Effector CD4-positive, alpha-beta T cell (primary cell): ENCODE data around the gene C22orf42.

Experiments used
- DNase-seq: peaks from one replicate; pipeline ENCODE4 v3.0.0-alpha.2; 2020

The C22orf42 gene

DNA sequence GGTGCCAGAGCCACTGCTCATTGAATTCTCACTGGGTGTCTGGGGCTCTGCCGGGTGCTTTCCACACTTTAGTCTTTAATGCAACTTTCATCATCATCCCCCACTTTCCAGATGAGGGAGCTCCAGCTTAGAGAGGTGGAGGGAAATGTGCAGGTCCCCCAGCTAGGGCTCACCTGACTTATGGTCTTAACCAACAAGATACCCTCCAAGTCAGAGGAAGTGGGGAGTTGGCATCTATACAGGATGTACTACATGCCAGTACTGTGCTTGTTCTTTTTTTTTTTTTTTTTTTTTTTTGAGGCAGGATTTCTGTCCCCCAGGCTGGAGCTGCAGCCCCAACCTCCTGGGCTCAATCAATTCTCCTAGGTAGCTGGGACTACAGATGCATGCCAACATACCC, 26.3 kb downstream of the C22orf42 start:
- DNase-seq, result no peak

DNA sequence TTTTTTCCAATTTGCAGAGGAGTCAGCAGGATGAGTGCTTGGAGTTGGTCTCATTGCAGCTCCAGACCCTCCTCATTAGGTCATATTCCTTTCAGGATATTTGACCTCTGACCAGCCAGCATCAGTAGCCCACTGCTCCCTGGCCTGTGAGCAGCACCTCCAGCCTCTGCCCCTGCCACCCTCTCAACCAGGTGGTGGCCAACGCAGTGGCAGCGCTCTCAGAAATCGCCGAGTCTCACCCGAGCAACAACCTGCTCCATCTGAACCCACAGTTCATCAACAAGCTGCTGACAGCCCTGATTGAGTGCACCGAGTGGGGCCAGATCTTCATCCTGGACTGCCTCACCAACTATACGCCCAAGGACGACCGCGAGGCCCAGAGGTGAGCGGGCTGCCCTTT, 27.0 kb downstream of the C22orf42 start:
- DNase-seq, result no peak

DNA sequence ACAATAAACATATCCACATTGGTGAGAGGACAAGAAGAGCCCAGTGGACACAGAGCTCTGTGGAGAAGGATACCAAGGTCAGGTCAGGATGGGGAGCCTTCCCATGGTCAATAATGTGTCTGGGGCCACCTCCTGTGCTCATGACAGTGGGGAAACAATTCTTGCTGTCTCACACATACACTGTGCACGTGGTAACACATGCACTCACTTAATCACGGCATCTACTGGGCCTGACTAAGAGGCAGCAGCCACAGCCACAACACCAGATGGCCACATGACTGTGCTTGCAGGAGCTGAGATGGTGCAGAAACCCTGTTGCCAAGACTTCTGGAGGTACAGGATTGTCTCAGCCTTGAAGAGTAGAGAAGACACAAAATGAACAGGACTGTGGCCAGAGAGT, 28.6 kb downstream of the C22orf42 start:
- no peak for DNase-seq

- DNase-seq, result no peak
Observed at GRCh38 chr22:32127904-32128303, 31.2 kb downstream of the C22orf42 start.

DNA sequence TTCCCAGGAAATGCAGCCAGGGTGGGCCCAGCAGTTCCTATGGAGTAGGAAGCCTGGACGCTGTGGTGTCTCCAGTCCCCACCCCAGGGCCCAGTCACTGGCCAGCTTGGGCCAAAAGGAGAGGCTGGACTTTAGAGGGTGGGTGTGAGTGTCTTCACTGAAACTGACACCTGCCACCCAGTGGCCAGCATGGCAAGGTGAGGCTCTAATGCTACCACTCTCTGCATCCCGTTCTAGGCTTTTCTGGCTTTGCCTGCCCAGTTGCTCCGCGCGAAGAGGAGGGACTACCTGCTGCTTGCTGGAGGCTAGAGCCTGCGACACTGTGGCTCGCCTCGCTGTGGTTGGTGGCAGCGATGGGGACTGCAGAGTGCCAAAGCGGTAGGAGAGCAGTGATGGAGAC, 35.4 kb downstream of the C22orf42 start:
- DNase-seq, result no peak

DNA sequence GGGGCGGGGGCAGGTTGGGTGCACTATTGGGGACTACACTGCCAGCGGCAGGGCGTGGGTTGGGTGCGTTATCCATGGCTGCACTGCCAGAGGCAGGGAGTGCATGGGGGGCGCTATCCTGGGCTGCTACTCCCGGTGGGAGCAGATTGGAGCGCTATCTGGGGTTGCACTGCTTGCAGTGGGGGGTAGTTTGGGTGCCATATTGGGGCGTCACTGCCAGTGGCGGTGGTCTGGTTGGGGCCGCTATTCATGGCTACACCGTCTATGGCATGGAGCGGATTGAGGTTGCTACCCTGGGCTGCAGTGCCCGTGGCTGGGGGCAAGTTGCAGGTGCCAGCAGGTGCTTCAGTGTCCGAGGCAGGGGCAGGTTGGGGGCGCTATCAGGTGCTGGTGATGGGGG, 36.2 kb downstream of the C22orf42 start:
- DNase-seq, result no peak

DNA sequence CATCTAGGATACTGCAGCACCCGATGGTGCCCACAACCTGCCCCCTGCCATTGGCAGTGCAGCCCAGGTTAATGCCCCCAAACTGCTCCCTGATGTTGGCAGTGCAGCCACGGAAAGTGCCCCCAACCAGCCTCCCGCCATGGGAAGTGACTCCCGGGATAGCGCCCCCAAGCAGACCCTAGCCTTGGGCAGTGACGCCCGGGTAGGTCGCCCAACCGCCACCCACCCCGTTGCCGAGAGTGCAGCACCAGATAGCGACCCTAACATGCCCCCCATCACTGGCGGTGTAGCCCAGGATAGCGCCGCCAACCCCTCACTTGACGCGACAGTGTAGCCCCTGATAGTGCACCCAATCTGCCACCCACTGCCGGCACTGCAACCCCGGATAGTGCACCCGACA, 38.5 kb downstream of the C22orf42 start:
- no peak for DNase-seq

DNA sequence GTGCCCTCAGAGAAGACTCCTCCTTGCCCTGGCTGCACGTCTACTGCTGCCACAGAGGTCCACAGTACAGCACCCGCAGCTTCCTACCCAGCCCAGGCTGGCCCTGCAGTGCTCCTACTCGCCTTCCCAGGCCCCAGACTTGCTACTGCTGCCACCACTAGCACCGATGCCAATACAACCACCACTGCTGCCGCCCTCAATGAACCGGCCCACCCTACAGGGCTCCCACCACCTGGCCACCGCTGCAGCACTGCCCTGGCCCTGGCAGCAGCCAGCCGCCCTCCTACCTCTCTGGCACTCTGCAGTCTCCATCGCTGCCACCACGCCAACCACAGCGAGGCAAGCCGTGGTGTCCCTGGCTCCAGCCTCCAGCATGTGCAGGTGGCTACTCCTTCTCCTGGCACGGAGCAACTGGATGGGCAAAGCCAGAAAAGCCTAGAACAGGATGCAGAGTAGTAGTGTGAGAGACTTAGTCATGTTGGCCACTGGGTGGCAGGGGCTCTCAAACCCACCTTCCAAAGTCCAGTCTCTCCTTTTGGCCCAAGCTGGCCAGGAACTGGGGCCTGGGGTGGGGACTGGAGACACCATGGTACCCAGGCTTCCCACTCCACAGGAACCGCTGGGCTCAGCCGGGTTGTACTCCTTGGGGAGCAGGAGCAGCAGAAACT, 39.4 kb downstream of the C22orf42 start:
- no peak for DNase-seq

GRCh38 chr22:32112380-32112779, 46.7 kb downstream of the C22orf42 start:
- DNase-seq, result no peak

DNA sequence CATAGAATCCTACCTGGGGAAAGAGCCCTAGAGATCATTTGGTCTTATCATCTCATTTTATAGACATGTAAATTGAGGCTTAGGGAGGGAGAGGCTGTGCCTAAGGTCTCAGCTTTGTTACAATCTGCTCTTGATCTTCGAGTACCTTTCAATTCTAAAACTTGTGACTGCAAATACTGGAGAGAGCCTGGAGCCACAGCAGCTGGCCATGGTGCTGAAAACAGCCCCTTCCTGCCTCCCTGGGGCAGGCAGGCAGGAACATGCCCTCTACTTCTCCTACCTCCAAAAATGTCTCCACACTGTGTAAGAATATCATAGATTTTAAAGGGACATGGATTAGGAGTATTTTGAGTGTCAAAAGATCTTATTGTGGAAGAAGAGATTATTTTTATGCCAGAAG, 52.2 kb downstream of the C22orf42 start:
- no peak for DNase-seq

DNA sequence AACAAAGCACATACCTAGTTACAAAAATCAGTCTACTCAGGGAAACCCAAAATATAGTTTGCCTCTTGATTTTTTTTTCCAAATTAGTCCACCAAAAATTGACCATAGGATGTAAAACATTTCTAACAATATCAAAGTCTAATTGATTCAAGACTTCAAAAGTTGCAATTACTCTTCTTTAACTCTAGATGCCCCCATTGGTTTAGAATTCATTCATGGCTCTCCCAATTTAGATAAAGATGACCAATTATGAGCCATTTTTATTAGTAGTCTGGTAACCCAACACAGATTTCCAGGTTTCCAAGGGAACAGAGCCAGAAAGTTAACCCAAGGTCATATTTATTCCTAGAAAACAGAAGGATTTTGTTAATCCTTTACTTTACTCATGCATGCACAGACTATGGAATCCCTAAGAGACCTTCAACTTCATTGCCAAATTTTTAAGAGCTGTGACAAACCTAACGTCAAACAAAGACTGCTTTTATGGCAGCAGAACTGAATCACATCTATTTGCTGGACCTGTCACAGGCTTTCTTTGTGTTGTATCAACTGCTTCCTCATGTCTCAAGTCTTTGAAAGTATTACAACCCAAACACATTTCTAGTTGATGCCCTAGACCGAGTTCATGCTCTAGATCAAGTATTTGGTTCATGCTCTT, 55.3 kb downstream of the C22orf42 start:
- no peak for DNase-seq

DNA sequence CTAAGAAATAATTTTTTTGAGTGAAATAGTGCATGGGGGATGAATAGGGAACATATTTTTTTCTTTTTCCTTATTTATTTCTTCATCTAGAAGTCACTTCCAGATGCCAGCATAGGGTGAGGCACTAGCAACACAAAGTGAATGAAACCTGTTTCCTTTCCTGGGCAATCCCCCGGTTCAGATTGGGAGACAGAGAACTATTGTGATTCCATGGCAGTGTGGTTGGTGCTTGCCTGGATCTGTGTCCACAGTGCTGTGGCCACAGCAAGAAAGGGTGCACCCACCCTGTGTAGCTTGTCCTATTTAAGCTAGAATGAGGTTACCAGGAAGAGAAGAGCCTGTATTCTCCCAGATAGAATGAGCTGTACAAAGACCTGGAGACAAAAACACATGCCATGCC, 58.4 kb downstream of the C22orf42 start:
- no peak for DNase-seq
